Esophagus muscularis mucosa (tissue), 3 donors: ENCODE results near the gene LDAH.

ENCODE experiments used
- POLR2A ChIP-seq: fragments of 450-650 bp; IDR thresholded peaks from one replicate; pipeline ENCODE4 v1.6.1; 2017; ENCODE audit warnings: antibody characterized with exemption, moderate library complexity, mild to moderate bottlenecking, low read depth
- POLR2AphosphoS5 ChIP-seq, 2 donors: sonication (generic); formaldehyde crosslinking; IDR thresholded peaks; one replicate each; pipeline ENCODE4 v1.6.1; 2017; ENCODE audit warnings: antibody characterized with exemption in 2 of 2
- TF ChIP-seq, protein P1 (sequence below), 3 experiments: fragments of 200-600 bp in 2 of 3; fragments of 450-650 bp in 1 of 3; sonication (generic) in 2 of 3; IDR thresholded peaks; one replicate each; pipeline ENCODE4 v1.5.1; 2017 to 2019; ENCODE audit warnings: antibody characterized with exemption in 3 of 3, mild to moderate bottlenecking in 2 of 3, moderate library complexity in 1 of 3

DNA sequence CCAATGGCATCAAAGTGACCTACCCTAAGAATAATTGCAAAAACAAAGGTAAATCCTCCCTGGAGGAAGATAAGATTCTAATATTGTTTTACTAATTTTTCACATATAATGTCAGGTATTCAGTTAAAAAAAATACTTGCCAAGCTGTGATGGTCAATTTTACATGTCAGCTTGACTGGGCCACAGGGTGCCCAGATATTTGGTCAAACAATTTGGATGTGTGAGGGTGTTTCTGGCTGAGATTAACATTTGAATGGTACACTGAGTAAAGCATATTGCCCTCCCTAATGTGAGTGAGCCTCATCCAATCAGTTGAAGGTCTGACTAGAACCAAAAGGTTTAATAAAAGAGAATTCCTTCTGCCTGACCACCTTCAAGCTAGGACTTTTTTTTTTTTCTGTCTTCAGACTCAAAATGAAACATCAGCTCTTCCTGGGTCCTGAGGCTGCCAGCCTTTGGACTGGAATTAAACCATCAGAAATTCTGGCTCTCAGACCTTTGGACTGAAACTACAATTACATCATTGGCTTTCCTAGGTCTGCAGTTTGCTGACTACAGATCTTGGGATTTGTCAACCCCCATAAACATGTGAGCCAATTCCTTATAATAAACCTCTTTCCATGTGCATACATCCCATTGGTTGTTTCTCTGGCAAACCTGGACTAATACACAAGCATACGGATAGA lies 65.4 kb downstream of the LDAH start:
- TF ChIP-seq POLR2AphosphoS5 (IDR thresholded peaks at IDR 0.05) (no peak), POLR2A (no peak)
- TF ChIP-seq, protein P1, sequence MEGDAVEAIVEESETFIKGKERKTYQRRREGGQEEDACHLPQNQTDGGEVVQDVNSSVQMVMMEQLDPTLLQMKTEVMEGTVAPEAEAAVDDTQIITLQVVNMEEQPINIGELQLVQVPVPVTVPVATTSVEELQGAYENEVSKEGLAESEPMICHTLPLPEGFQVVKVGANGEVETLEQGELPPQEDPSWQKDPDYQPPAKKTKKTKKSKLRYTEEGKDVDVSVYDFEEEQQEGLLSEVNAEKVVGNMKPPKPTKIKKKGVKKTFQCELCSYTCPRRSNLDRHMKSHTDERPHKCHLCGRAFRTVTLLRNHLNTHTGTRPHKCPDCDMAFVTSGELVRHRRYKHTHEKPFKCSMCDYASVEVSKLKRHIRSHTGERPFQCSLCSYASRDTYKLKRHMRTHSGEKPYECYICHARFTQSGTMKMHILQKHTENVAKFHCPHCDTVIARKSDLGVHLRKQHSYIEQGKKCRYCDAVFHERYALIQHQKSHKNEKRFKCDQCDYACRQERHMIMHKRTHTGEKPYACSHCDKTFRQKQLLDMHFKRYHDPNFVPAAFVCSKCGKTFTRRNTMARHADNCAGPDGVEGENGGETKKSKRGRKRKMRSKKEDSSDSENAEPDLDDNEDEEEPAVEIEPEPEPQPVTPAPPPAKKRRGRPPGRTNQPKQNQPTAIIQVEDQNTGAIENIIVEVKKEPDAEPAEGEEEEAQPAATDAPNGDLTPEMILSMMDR (IDR thresholded peaks at IDR 0.05) = no peak
